Endodermal cell (in vitro differentiated cells): ENCODE data around the gene DNASE2. TPM values are rescaled to one million over a fixed set of nuclear protein-coding genes. Genes with fewer than 3 reads are reported as not detected.

ENCODE experiments used
- DNase-seq: peaks from one replicate; pipeline ENCODE4 v3.0.0-alpha.2; 2017
- H3K27ac ChIP-seq: 2 replicates; pipeline ENCODE4 v1.5.1; 2013; ENCODE audit warnings: mild to moderate bottlenecking, low read depth, low read length, moderate library complexity
- H3K27me3 ChIP-seq: 2 replicates; pipeline ENCODE4 v1.6.1; 2013; ENCODE audit warnings: mild to moderate bottlenecking, low read length, moderate library complexity; ENCODE audit not compliant: insufficient read depth, control insufficient read depth, poor library complexity, severe bottlenecking
- H3K36me3 ChIP-seq: 2 replicates; pipeline ENCODE4 v1.7.0; 2013; ENCODE audit warnings: mild to moderate bottlenecking, low read length, moderate library complexity; ENCODE audit not compliant: control insufficient read depth, insufficient read depth
- H3K4me1 ChIP-seq: one replicate; pipeline ENCODE4 v1.7.0; 2013; ENCODE audit warnings: low read length; ENCODE audit not compliant: control insufficient read depth, insufficient read depth
- H3K4me3 ChIP-seq: 2 replicates; pipeline ENCODE4 v1.5.1; 2013; ENCODE audit warnings: mild to moderate bottlenecking, low read length, moderate library complexity
- H3K9ac ChIP-seq: 2 replicates; pipeline ENCODE4 v1.6.1; 2013; ENCODE audit warnings: mild to moderate bottlenecking, low read length, moderate library complexity; ENCODE audit not compliant: poor library complexity, severe bottlenecking; ENCODE audit errors: extremely low read depth
- H3K9me3 ChIP-seq: 2 replicates; pipeline ENCODE4 v1.6.1; 2013; ENCODE audit warnings: mild to moderate bottlenecking, low read length, moderate library complexity; ENCODE audit not compliant: control insufficient read depth
- H3K27ac Mint-ChIP-seq: 2 replicates; pipeline ENCODE4 v1.8.0; 2020; ENCODE audit warnings: mixed read lengths
- H3K27me3 Mint-ChIP-seq: 2 replicates; pipeline ENCODE4 v1.8.0; 2021; ENCODE audit warnings: mild to moderate bottlenecking, mixed read lengths; ENCODE audit not compliant: insufficient read depth
- H3K36me3 Mint-ChIP-seq: 2 replicates; pipeline ENCODE4 v1.8.0; 2020; ENCODE audit warnings: low read depth, mixed read lengths
- H3K4me1 Mint-ChIP-seq: 2 replicates; pipeline ENCODE4 v1.8.0; 2020; ENCODE audit warnings: mixed read lengths
- H3K4me3 Mint-ChIP-seq: 2 replicates; pipeline ENCODE4 v1.8.0; 2020; ENCODE audit warnings: mild to moderate bottlenecking, moderate library complexity, mixed read lengths
- H3K9me3 Mint-ChIP-seq: 2 replicates; pipeline ENCODE4 v1.8.0; 2020; ENCODE audit warnings: mild to moderate bottlenecking, mixed read lengths
- CTCF ChIP-seq: fragments of 200-600 bp; sonication (generic); conservative IDR thresholded peaks from 2 replicates; pipeline ENCODE4 v1.5.0; 2021; ENCODE audit warnings: antibody characterized with exemption, mild to moderate bottlenecking
- WGBS, 2 experiments: methylation state at CpG; one replicate each; pipeline versions ENCODE4 v1.1.5 to v1.1.7; 2013; ENCODE audit warnings: missing lambda C conversion rate in 2 of 2, mixed read lengths in 1 of 2; ENCODE audit not compliant: insufficient coverage in 1 of 2, insufficient read length in 1 of 2; 5-methylcytosine and 5-hydroxymethylcytosine counted together
- total RNA-seq, 2 donors: library from RNA; stranded (reverse); fragmentation: NEBNext Ultra II Directional in 1 of 2; extraction: Animal tissue kit (Norgen Biotek cat#: 25700) in 1 of 2; gene quantifications; 2 replicates in 1 of 2; 3 replicates in 1 of 2; pipeline ENCODE4 v1.2.1, GENCODE V29; 2021

The DNASE2 gene
- total RNA-seq, 2 donors from 2014 or later, result 20.8 to 32.3 TPM

- H3K36me3 ChIP-seq, result no peaks in the 10 kb centered on the region
- 15 to 22% methylated on average over 12 to 51 of the region's 51 CpGs for WGBS, 2 experiments
- peak; percentile 97 for DNase-seq
- H3K4me1 ChIP-seq, result no peaks in the 10 kb centered on the region
- peak; percentile 53 for TF ChIP-seq CTCF
- peaks cover 11% of the 10 kb centered on the region for H3K36me3 Mint-ChIP-seq
- no peaks in the 10 kb centered on the region for H3K27me3 ChIP-seq
- no peak overlapping the region for H3K27ac ChIP-seq
- H3K4me3 ChIP-seq, result peak overlapping the region; percentile 74
- H3K9ac ChIP-seq, result no peak overlapping the region
- peaks cover 9% of the 10 kb centered on the region for H3K27me3 Mint-ChIP-seq
- H3K4me3 Mint-ChIP-seq, result peak overlapping the region; percentile 57
- H3K9me3 Mint-ChIP-seq, result peaks cover 7% of the 10 kb centered on the region
- peak overlapping the region; percentile 69 for H3K27ac Mint-ChIP-seq
- H3K4me1 Mint-ChIP-seq, result peaks cover 5% of the 10 kb centered on the region
- H3K9me3 ChIP-seq, result no peaks in the 10 kb centered on the region
These were observed 13.8 kb downstream of the DNASE2 start for GRCh38 chr19:12867120-12868099.

DNA sequence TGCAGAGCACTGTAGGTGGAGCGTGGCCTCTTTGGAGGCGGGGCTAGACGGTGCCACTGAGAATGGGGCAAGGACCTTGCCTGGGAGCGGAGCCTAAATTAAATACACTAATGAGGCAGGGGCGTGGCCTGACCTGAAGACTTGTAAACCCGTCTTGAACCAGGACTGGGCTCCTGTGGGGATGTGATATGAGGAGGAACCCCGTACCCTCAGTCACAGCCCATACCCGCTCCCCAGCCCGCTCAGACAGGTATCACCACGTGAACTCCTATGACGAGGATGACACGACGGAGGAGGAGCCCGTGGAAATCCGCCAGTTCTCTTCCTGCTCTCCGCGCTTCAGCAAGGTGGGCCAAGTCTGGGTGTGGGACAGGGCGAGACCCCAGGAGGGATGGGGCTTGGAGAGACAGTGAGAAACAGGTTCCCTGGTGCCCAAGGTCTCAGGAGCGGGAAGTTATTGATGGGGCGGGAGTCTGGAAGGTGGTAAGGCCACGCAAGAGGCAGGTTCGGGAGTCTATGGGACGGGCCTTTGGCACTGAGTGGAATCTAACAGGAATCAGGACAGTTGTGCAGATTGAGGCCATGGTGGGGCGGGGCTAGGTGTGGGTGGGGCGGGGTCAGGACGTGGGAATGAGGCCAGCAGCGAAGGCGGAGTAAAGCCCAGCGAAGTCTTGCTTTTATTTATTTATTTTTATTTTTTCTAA, 14.7 kb downstream of the DNASE2 start:
- Mint-ChIP-seq H3K36me3 (peaks cover 4% of the 10 kb centered on the region), H3K27ac (peak overlapping the region; percentile 75), H3K27me3 (peaks cover 7% of the 10 kb centered on the region), H3K4me3 (peak overlapping the region; percentile 57), H3K9me3 (no peaks in the 10 kb centered on the region), H3K4me1 (peaks cover 5% of the 10 kb centered on the region)
- Histone ChIP-seq H3K9me3 (no peaks in the 10 kb centered on the region), H3K27me3 (no peaks in the 10 kb centered on the region), H3K4me3 (no peak overlapping the region), H3K4me1 (no peaks in the 10 kb centered on the region), H3K9ac (no peak overlapping the region), H3K36me3 (no peaks in the 10 kb centered on the region), H3K27ac (no peak overlapping the region)
- WGBS, 2 experiments, result 92% methylated on average over 17 to 24 of the region's 29 CpGs
- DNase-seq, result peak; percentile 67
- TF ChIP-seq CTCF, result no peak

GRCh38 chr19:12865746-12866415, 15.4 kb downstream of the DNASE2 start:
- no peak overlapping the region for H3K9ac ChIP-seq
- WGBS, 2 experiments, result 89 to 91% methylated on average over 17 to 19 of the region's 19 CpGs
- Mint-ChIP-seq H3K4me1 (peaks cover 5% of the 10 kb centered on the region), H3K36me3 (peaks cover 4% of the 10 kb centered on the region), H3K27ac (no peak overlapping the region), H3K4me3 (no peak overlapping the region), H3K27me3 (peaks cover 7% of the 10 kb centered on the region), H3K9me3 (no peaks in the 10 kb centered on the region)
- no peaks in the 10 kb centered on the region for H3K27me3 ChIP-seq
- peak; percentile 67 for DNase-seq
- no peak for TF ChIP-seq CTCF
- no peak overlapping the region for H3K4me3 ChIP-seq
- H3K27ac ChIP-seq, result no peak overlapping the region
- H3K36me3 ChIP-seq, result no peaks in the 10 kb centered on the region
- H3K9me3 ChIP-seq, result no peaks in the 10 kb centered on the region
- no peaks in the 10 kb centered on the region for H3K4me1 ChIP-seq
